ENCODE results near the gene GORASP1.

DNA sequence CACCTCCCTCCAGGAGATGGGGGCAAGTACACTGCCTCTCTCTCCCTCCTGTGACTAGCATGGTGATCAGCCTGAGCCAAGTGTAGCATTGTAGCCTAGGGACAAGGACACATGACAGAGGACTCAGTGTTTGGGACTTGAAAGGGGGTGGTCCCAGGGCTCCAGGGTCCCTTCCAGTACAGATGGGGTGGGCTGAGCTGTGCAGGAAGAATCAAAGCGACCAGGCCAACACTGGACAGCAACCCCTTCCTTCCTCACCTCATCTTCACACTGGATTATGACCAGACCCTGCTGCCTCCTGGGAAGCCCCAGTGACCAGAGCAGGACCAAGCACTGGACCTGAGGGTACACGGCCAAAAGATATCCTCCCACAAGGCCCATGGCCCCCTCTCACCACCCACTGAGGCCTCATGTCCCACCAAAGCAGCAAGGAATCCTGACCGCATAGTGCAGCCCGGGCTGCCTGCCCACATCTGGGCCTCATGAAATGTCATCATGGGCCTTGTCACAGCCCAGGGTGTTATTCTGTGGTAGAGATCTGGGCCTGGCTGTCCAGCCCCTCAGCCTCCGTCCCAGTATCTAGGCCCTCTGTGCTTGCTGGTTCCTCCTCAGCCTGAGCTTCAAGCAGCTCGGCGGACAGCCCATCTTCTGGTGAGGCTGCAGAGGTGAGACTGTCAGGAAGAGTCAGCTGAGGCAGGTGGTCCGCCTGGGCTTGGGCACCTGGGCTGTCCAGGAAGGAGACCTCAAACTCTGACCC is 9.5 kb downstream of the GORASP1 start:
- no peak for TF ChIP-seq POLR2AphosphoS5 (IDR thresholded peaks at IDR 0.05; ENCODE audit: low read depth, low read length)
- TF ChIP-seq, protein P1, sequence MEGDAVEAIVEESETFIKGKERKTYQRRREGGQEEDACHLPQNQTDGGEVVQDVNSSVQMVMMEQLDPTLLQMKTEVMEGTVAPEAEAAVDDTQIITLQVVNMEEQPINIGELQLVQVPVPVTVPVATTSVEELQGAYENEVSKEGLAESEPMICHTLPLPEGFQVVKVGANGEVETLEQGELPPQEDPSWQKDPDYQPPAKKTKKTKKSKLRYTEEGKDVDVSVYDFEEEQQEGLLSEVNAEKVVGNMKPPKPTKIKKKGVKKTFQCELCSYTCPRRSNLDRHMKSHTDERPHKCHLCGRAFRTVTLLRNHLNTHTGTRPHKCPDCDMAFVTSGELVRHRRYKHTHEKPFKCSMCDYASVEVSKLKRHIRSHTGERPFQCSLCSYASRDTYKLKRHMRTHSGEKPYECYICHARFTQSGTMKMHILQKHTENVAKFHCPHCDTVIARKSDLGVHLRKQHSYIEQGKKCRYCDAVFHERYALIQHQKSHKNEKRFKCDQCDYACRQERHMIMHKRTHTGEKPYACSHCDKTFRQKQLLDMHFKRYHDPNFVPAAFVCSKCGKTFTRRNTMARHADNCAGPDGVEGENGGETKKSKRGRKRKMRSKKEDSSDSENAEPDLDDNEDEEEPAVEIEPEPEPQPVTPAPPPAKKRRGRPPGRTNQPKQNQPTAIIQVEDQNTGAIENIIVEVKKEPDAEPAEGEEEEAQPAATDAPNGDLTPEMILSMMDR (IDR thresholded peaks at IDR 0.05), result no peak
- TF ChIP-seq, protein P2, sequence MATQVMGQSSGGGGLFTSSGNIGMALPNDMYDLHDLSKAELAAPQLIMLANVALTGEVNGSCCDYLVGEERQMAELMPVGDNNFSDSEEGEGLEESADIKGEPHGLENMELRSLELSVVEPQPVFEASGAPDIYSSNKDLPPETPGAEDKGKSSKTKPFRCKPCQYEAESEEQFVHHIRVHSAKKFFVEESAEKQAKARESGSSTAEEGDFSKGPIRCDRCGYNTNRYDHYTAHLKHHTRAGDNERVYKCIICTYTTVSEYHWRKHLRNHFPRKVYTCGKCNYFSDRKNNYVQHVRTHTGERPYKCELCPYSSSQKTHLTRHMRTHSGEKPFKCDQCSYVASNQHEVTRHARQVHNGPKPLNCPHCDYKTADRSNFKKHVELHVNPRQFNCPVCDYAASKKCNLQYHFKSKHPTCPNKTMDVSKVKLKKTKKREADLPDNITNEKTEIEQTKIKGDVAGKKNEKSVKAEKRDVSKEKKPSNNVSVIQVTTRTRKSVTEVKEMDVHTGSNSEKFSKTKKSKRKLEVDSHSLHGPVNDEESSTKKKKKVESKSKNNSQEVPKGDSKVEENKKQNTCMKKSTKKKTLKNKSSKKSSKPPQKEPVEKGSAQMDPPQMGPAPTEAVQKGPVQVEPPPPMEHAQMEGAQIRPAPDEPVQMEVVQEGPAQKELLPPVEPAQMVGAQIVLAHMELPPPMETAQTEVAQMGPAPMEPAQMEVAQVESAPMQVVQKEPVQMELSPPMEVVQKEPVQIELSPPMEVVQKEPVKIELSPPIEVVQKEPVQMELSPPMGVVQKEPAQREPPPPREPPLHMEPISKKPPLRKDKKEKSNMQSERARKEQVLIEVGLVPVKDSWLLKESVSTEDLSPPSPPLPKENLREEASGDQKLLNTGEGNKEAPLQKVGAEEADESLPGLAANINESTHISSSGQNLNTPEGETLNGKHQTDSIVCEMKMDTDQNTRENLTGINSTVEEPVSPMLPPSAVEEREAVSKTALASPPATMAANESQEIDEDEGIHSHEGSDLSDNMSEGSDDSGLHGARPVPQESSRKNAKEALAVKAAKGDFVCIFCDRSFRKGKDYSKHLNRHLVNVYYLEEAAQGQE (IDR thresholded peaks at IDR 0.05; ENCODE audit: insufficient read depth in 1 of 2, low read depth in 2 of 2, low read length in 1 of 2), result no peak
- TF ChIP-seq TCF7L2 (IDR thresholded peaks at IDR 0.05; ENCODE audit: low read depth, low read length), result no peak
- no peak for TF ChIP-seq SIN3A (IDR thresholded peaks at IDR 0.05; ENCODE audit: borderline replicate concordance, insufficient read depth, low read depth, low read length)
